Naive thymus-derived CD4-positive, alpha-beta T cell (primary cell): ENCODE data around the gene TRAPPC14. TPM values are rescaled to one million over a fixed set of nuclear protein-coding genes. Genes with fewer than 3 reads are reported as not detected.

ENCODE experiments used
- microRNA-seq: library from miRNA; unstranded; fragments of <30 nt; microRNA quantifications from one replicate; pipeline ENCODE4 v1.2.0, GENCODE V29; 2022; ENCODE audit warnings: borderline microRNAs expressed
- polyA plus RNA-seq, 2 donors: library from polyadenylated mRNA; unstranded; fragments of 300-500 nt; fragmentation: Illumina TruSeq; gene quantifications; one replicate each; pipeline ENCODE4 v1.2.3, GENCODE V29; 2021
- total RNA-seq, 6 experiments: library from RNA in 5 of 6; stranded (reverse) in 5 of 6; gene quantifications; 1 replicate in 5 of 6; 2 replicates in 1 of 6; pipeline ENCODE4 v1.2.3 and lab custom pipeline; 2021 to 2026

TRAPPC14 gene
- total and polyA plus RNA-seq, 7 experiments from 2014 or later: 3.2 to 102 (median 63.8) TPM

Small RNAs within 50 kb of the gene (microRNA-seq; reads per million reads assigned to microRNA genes)
- gene MIR4658: not detected

Other genes starting within 250 kb of the TRAPPC14 start
- 10 to 100 TPM; 30.1 to 75.0 (median 37.6) TPM for gene TRIM4, start 239.2 kb downstream of the TRAPPC14 start, total RNA-seq
- gene TRIM4, start 239.2 kb downstream of the TRAPPC14 start, polyA plus RNA-seq: 10 to 100 TPM; 31.9 to 37.8 TPM
- gene GJC3, start 229.1 kb downstream of the TRAPPC14 start, total RNA-seq: 1 to 10 TPM in 1 of 5 experiments, under 1 TPM in 3, not detected in 1; 0.41 to 1.1 (median 0.58) TPM
- gene GJC3, start 229.1 kb downstream of the TRAPPC14 start, polyA plus RNA-seq: under 1 TPM; 0.61 to 0.92 TPM
- not detected for gene AZGP1, start 182.7 kb downstream of the TRAPPC14 start, total RNA-seq
- not detected for gene AZGP1, start 182.7 kb downstream of the TRAPPC14 start, polyA plus RNA-seq
- gene ZKSCAN1, start 143.1 kb downstream of the TRAPPC14 start, total RNA-seq: 100 to 1,000 TPM in 2 of 5 experiments, 10 to 100 TPM in 3; 54.0 to 103 (median 70.1) TPM
- gene ZKSCAN1, start 143.1 kb downstream of the TRAPPC14 start, polyA plus RNA-seq: 10 to 100 TPM; 47.0 to 55.5 TPM
- gene ZSCAN21, start 108.9 kb downstream of the TRAPPC14 start, total RNA-seq: 10 to 100 TPM in 1 of 5 experiments, 1 to 10 TPM in 4; 3.9 to 10.1 (median 6.2) TPM
- gene ZSCAN21, start 108.9 kb downstream of the TRAPPC14 start, polyA plus RNA-seq: 10 to 100 TPM in 1 of 2 donors, 1 to 10 TPM in 1; 6.8 to 13.4 TPM
- 10 to 100 TPM; 29.1 to 48.0 (median 35.0) TPM for gene ZNF3, start 77.0 kb downstream of the TRAPPC14 start, total RNA-seq
- 10 to 100 TPM; 20.3 to 37.6 TPM for gene ZNF3, start 77.0 kb downstream of the TRAPPC14 start, polyA plus RNA-seq
- gene COPS6, start 69.8 kb downstream of the TRAPPC14 start, total RNA-seq: 100 to 1,000 TPM in 1 of 5 experiments, 10 to 100 TPM in 4; 65.7 to 103 (median 80.1) TPM
- 100 to 1,000 TPM; 110 to 122 TPM for gene COPS6, start 69.8 kb downstream of the TRAPPC14 start, polyA plus RNA-seq
- 100 to 1,000 TPM in 4 of 5 experiments, 10 to 100 TPM in 1; 80.3 to 263 (median 168) TPM for gene MCM7, start 57.3 kb downstream of the TRAPPC14 start, total RNA-seq
- 10 to 100 TPM; 29.5 to 49.9 TPM for gene MCM7, start 57.3 kb downstream of the TRAPPC14 start, polyA plus RNA-seq
- 10 to 100 TPM in 3 of 5 experiments, 1 to 10 TPM in 2; 7.5 to 13.8 (median 11.0) TPM for gene AP4M1, start 57.1 kb downstream of the TRAPPC14 start, total RNA-seq
- gene AP4M1, start 57.1 kb downstream of the TRAPPC14 start, polyA plus RNA-seq: 1 to 10 TPM; 2.6 to 5.1 TPM
- 10 to 100 TPM; 39.5 to 68.1 (median 55.0) TPM for gene TAF6, start 39.4 kb downstream of the TRAPPC14 start, total RNA-seq
- 10 to 100 TPM; 30.8 to 45.0 TPM for gene TAF6, start 39.4 kb downstream of the TRAPPC14 start, polyA plus RNA-seq
- 10 to 100 TPM; 22.1 to 68.2 (median 40.3) TPM for gene CNPY4, start 39.1 kb downstream of the TRAPPC14 start, total RNA-seq
- gene CNPY4, start 39.1 kb downstream of the TRAPPC14 start, polyA plus RNA-seq: 10 to 100 TPM; 21.5 to 22.3 TPM
- gene MBLAC1, start 31.8 kb downstream of the TRAPPC14 start, total RNA-seq: 1 to 10 TPM; 4.5 to 6.3 (median 5.8) TPM
- 1 to 10 TPM; 1.5 to 2.3 TPM for gene MBLAC1, start 31.8 kb downstream of the TRAPPC14 start, polyA plus RNA-seq
- 100 to 1,000 TPM; 132 to 200 (median 173) TPM for gene LAMTOR4, start 9.8 kb downstream of the TRAPPC14 start, total RNA-seq
- 100 to 1,000 TPM; 550 to 555 TPM for gene LAMTOR4, start 9.8 kb downstream of the TRAPPC14 start, polyA plus RNA-seq
- gene GAL3ST4, start 9.9 kb upstream of the TRAPPC14 start, total RNA-seq: 10 to 100 TPM in 4 of 5 experiments, 1 to 10 TPM in 1; 4.7 to 26.8 (median 16.7) TPM
- gene GAL3ST4, start 9.9 kb upstream of the TRAPPC14 start, polyA plus RNA-seq: 10 to 100 TPM in 1 of 2 donors, 1 to 10 TPM in 1; 7.4 to 10.8 TPM
- gene GPC2, start 18.7 kb upstream of the TRAPPC14 start, total RNA-seq: 10 to 100 TPM in 4 of 5 experiments, 1 to 10 TPM in 1; 8.1 to 30.6 (median 18.2) TPM
- gene GPC2, start 18.7 kb upstream of the TRAPPC14 start, polyA plus RNA-seq: under 1 TPM; 0.64 to 0.87 TPM
- 10 to 100 TPM in 1 of 5 experiments, 1 to 10 TPM in 4; 5.5 to 24.6 (median 9.5) TPM for gene STAG3, start 19.2 kb upstream of the TRAPPC14 start, total RNA-seq
- gene STAG3, start 19.2 kb upstream of the TRAPPC14 start, polyA plus RNA-seq: 1 to 10 TPM; 2.4 to 6.5 TPM
- gene PVRIG, start 61.2 kb upstream of the TRAPPC14 start, total RNA-seq: 10 to 100 TPM; 32.1 to 88.7 (median 66.2) TPM
- gene PVRIG, start 61.2 kb upstream of the TRAPPC14 start, polyA plus RNA-seq: 10 to 100 TPM; 69.5 to 81.0 TPM
- gene SPDYE3, start 149.0 kb upstream of the TRAPPC14 start, total RNA-seq: not detected
- gene SPDYE3, start 149.0 kb upstream of the TRAPPC14 start, polyA plus RNA-seq: 1 to 10 TPM; 8.5 to 8.7 TPM
- gene PILRB, start 199.4 kb upstream of the TRAPPC14 start, total RNA-seq: 100 to 1,000 TPM in 4 of 5 experiments, 10 to 100 TPM in 1; 79.1 to 137 (median 120) TPM
- gene PILRB, start 199.4 kb upstream of the TRAPPC14 start, polyA plus RNA-seq: 10 to 100 TPM in 1 of 2 donors, 1 to 10 TPM in 1; 1.1 to 11.1 TPM
- gene PILRA, start 214.8 kb upstream of the TRAPPC14 start, total RNA-seq: 100 to 1,000 TPM in 1 of 5 experiments, 10 to 100 TPM in 4; 13.0 to 118 (median 14.3) TPM
- 1 to 10 TPM in 1 of 2 donors, under 1 TPM in 1; 0.40 to 1.1 TPM for gene PILRA, start 214.8 kb upstream of the TRAPPC14 start, polyA plus RNA-seq